T-helper 2 cell treated with Interferon-gamma antibody and Interleukin-4, amounts not matched to agents 5 μg/mL and 100 μg/mL, for 36 hours (primary cell): ENCODE data around the gene MZB1.

Experiments used
- DNase-seq: peaks from one replicate; pipeline ENCODE4 v3.0.0; 2021; ENCODE audit warnings: low spot score
- H3K27ac Mint-ChIP-seq: one replicate; pipeline ENCODE4 v1.8.0; 2021; ENCODE audit warnings: mild to moderate bottlenecking, mixed read lengths
- H3K27me3 Mint-ChIP-seq: one replicate; pipeline ENCODE4 v1.8.0; 2021; ENCODE audit warnings: low read depth, mixed read lengths
- H3K36me3 Mint-ChIP-seq: one replicate; pipeline ENCODE4 v1.8.0; 2021; ENCODE audit warnings: low read depth, mixed read lengths
- H3K4me1 Mint-ChIP-seq: one replicate; pipeline ENCODE4 v1.8.0; 2021; ENCODE audit warnings: low read depth, mixed read lengths
- H3K4me3 Mint-ChIP-seq: one replicate; pipeline ENCODE4 v1.8.0; 2022; ENCODE audit warnings: mild to moderate bottlenecking, moderate library complexity, mixed read lengths
- H3K9me3 Mint-ChIP-seq: one replicate; pipeline ENCODE4 v1.8.0; 2021; ENCODE audit warnings: mixed read lengths

The MZB1 gene

GRCh38 chr5:139403787-139404483 lies 14.2 kb upstream of the MZB1 start, which contains the start of gene SPATA24:
TSS of gene SPATA24 (minus strand) at chr5:139404089. CDS start at chr5:139404060, 29 bp downstream.
- Mint-ChIP-seq H3K9me3 (no peaks in the 10 kb centered on the region), H3K4me1 (peaks cover 37% of the 10 kb centered on the region), H3K36me3 (peaks cover 6% of the 10 kb centered on the region), H3K4me3 (peak within 1 kb of the TSS; percentile 98), H3K27me3 (no peaks in the 10 kb centered on the region), H3K27ac (peak within 1 kb of the TSS; percentile 100)
- DNase-seq = peak; percentile 98

- DNase-seq = no peak
- peaks cover 6% of the 10 kb centered on the region for H3K36me3 Mint-ChIP-seq
- H3K27me3 Mint-ChIP-seq = no peaks in the 10 kb centered on the region
- no peaks in the 10 kb centered on the region for H3K9me3 Mint-ChIP-seq
- H3K4me3 Mint-ChIP-seq = peak overlapping the region; percentile 98
- peaks cover 37% of the 10 kb centered on the region for H3K4me1 Mint-ChIP-seq
- peak overlapping the region; percentile 100 for H3K27ac Mint-ChIP-seq
These were observed 13.7 kb upstream of the MZB1 start for GRCh38 chr5:139403418-139403786.

GRCh38 chr5:139402561-139403158 lies 12.9 kb upstream of the MZB1 start:
- Mint-ChIP-seq H3K27ac (peak overlapping the region; percentile 100), H3K4me3 (peak overlapping the region; percentile 98), H3K4me1 (peaks cover 36% of the 10 kb centered on the region), H3K9me3 (no peaks in the 10 kb centered on the region), H3K36me3 (peaks cover 10% of the 10 kb centered on the region), H3K27me3 (no peaks in the 10 kb centered on the region)
- DNase-seq = no peak

GRCh38 chr5:139401546-139401945 lies 11.8 kb upstream of the MZB1 start:
- no peak for DNase-seq
- Mint-ChIP-seq H3K27me3 (no peaks in the 10 kb centered on the region), H3K4me3 (no peak overlapping the region), H3K4me1 (peaks cover 34% of the 10 kb centered on the region), H3K36me3 (peaks cover 13% of the 10 kb centered on the region), H3K27ac (no peak overlapping the region), H3K9me3 (no peaks in the 10 kb centered on the region)

- Mint-ChIP-seq H3K36me3 (peaks cover 18% of the 10 kb centered on the region), H3K27ac (peak overlapping the region; percentile 0), H3K4me3 (no peak overlapping the region), H3K27me3 (no peaks in the 10 kb centered on the region), H3K9me3 (no peaks in the 10 kb centered on the region), H3K4me1 (peaks cover 39% of the 10 kb centered on the region)
- DNase-seq = no peak
These were observed 9.9 kb upstream of the MZB1 start for GRCh38 chr5:139399501-139400121.

- Mint-ChIP-seq H3K4me1 (peaks cover 31% of the 10 kb centered on the region), H3K4me3 (no peak overlapping the region), H3K27ac (no peak overlapping the region), H3K36me3 (peaks cover 18% of the 10 kb centered on the region), H3K9me3 (no peaks in the 10 kb centered on the region), H3K27me3 (no peaks in the 10 kb centered on the region)
- no peak for DNase-seq
These were observed 8.2 kb upstream of the MZB1 start for GRCh38 chr5:139397921-139398320.

- no peak overlapping the region for H3K4me3 Mint-ChIP-seq
- no peaks in the 10 kb centered on the region for H3K27me3 Mint-ChIP-seq
- H3K9me3 Mint-ChIP-seq = no peaks in the 10 kb centered on the region
- no peak for DNase-seq
- no peak overlapping the region for H3K27ac Mint-ChIP-seq
- peaks cover 27% of the 10 kb centered on the region for H3K4me1 Mint-ChIP-seq
- peaks cover 23% of the 10 kb centered on the region for H3K36me3 Mint-ChIP-seq
These were observed 7.0 kb upstream of the MZB1 start for GRCh38 chr5:139396691-139397090.

- no peaks in the 10 kb centered on the region for H3K27me3 Mint-ChIP-seq
- H3K9me3 Mint-ChIP-seq = no peaks in the 10 kb centered on the region
- H3K27ac Mint-ChIP-seq = peak overlapping the region; percentile 63
- peak overlapping the region; percentile 32 for H3K4me3 Mint-ChIP-seq
- DNase-seq = no peak
- peaks cover 23% of the 10 kb centered on the region for H3K36me3 Mint-ChIP-seq
- H3K4me1 Mint-ChIP-seq = peaks cover 34% of the 10 kb centered on the region
These were observed 6.3 kb upstream of the MZB1 start for GRCh38 chr5:139395844-139396640.

GRCh38 chr5:139394654-139395566 lies 5.2 kb upstream of the MZB1 start, which contains the start of gene PROB1:
TSS of gene PROB1 (minus strand) at chr5:139395104. CDS start at chr5:139395081, 23 bp downstream.
- H3K4me3 Mint-ChIP-seq = peak within 1 kb of the TSS; percentile 94
- no peak for DNase-seq
- peak within 1 kb of the TSS; percentile 93 for H3K27ac Mint-ChIP-seq
- no peaks in the 10 kb centered on the region for H3K9me3 Mint-ChIP-seq
- H3K27me3 Mint-ChIP-seq = no peaks in the 10 kb centered on the region
- peaks cover 23% of the 10 kb centered on the region for H3K36me3 Mint-ChIP-seq
- H3K4me1 Mint-ChIP-seq = peaks cover 45% of the 10 kb centered on the region

- Mint-ChIP-seq H3K4me3 (peak overlapping the region; percentile 94), H3K36me3 (peaks cover 23% of the 10 kb centered on the region), H3K27me3 (no peaks in the 10 kb centered on the region), H3K4me1 (peaks cover 47% of the 10 kb centered on the region), H3K27ac (peak overlapping the region; percentile 93), H3K9me3 (no peaks in the 10 kb centered on the region)
- DNase-seq = peak; percentile 54
These were observed 4.5 kb upstream of the MZB1 start for GRCh38 chr5:139394123-139394653.

- H3K27me3 Mint-ChIP-seq = no peaks in the 10 kb centered on the region
- no peaks in the 10 kb centered on the region for H3K9me3 Mint-ChIP-seq
- peak overlapping the region; percentile 94 for H3K4me3 Mint-ChIP-seq
- H3K36me3 Mint-ChIP-seq = peaks cover 23% of the 10 kb centered on the region
- peak overlapping the region; percentile 93 for H3K27ac Mint-ChIP-seq
- peaks cover 47% of the 10 kb centered on the region for H3K4me1 Mint-ChIP-seq
- no peak for DNase-seq
These were observed 3.9 kb upstream of the MZB1 start for GRCh38 chr5:139393497-139394122.

- peaks cover 51% of the 10 kb centered on the region for H3K4me1 Mint-ChIP-seq
- no peaks in the 10 kb centered on the region for H3K9me3 Mint-ChIP-seq
- peaks cover 27% of the 10 kb centered on the region for H3K36me3 Mint-ChIP-seq
- peak overlapping the region; percentile 94 for H3K4me3 Mint-ChIP-seq
- peak; percentile 88 for DNase-seq
- H3K27me3 Mint-ChIP-seq = no peaks in the 10 kb centered on the region
- H3K27ac Mint-ChIP-seq = peak overlapping the region; percentile 93
These were observed 3.2 kb upstream of the MZB1 start for GRCh38 chr5:139392678-139393496.
